ENCODE measurements around the gene DENND5A. TPM values are rescaled to one million over a fixed set of nuclear protein-coding genes. Genes with fewer than 3 reads are reported as not detected.

DENND5A gene
- total RNA-seq, 6 experiments from 2014 or later, result 14.4 to 38.7 (median 20.4) TPM

DNA sequence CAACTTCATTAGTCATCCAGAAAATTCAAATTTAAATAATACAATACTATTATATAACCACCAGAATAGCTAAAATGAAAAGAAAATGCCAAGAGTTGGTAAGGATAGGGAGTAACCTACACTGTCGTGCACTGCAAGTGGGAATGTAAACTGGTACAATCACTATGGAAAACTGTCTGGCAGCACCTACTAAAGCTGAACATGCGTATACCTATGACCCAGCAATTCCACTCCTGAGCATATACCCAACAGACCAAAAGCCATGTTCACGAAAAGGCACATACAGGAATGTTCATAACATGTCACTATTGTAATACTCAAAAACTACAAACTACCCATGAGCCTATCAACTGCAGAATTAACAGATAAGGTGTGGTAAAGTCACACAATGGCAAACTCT is 32.7 kb downstream of the DENND5A start:
- no peak for TF ChIP-seq POLR2A (IDR thresholded peaks at IDR 0.05)
- TF ChIP-seq, protein P1, sequence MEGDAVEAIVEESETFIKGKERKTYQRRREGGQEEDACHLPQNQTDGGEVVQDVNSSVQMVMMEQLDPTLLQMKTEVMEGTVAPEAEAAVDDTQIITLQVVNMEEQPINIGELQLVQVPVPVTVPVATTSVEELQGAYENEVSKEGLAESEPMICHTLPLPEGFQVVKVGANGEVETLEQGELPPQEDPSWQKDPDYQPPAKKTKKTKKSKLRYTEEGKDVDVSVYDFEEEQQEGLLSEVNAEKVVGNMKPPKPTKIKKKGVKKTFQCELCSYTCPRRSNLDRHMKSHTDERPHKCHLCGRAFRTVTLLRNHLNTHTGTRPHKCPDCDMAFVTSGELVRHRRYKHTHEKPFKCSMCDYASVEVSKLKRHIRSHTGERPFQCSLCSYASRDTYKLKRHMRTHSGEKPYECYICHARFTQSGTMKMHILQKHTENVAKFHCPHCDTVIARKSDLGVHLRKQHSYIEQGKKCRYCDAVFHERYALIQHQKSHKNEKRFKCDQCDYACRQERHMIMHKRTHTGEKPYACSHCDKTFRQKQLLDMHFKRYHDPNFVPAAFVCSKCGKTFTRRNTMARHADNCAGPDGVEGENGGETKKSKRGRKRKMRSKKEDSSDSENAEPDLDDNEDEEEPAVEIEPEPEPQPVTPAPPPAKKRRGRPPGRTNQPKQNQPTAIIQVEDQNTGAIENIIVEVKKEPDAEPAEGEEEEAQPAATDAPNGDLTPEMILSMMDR (IDR thresholded peaks at IDR 0.05), result no peak
- no peak overlapping the region for H3K27ac ChIP-seq

DNA sequence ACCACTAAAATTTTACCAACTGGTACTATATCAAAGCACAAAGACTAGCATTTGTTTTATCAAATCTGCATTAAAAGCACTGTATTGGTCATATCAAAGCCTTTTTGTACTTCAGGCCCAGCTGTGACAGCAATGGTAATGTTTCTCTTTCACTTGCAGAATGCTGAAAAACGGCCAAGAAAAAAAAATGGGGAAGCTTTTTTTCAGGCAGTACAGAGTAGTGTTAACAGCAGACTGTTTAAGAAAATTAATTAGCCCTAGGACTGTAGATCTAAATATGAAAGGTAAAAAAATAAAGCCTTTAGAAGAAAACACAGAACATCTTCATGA is 33.3 kb downstream of the DENND5A start:
- intact Hi-C loops (cut with DNase I), result no loop called here
- 0% methylated on average over 1 of the region's 1 CpG for WGBS (ENCODE audit: insufficient coverage, low coverage, low lambda C conversion rate, missing lambda C conversion rate)
- Histone ChIP-seq H3K36me3 (no peaks in the 10 kb centered on the region), H3K4me3 (peak overlapping the region in 2 of 3 donors; percentile 21 to 28), H3K4me1 (peaks cover 0 to 13% (median 10%) of the 10 kb centered on the region in 4 donors), H3K27ac (peak overlapping the region; percentile 35 to 52 (median 44)), H3K9me3 (no peaks in the 10 kb centered on the region), H3K27me3 (no peaks in the 10 kb centered on the region)
- TF ChIP-seq, protein P1 (IDR thresholded peaks at IDR 0.05), result no peak
- TF ChIP-seq POLR2A (IDR thresholded peaks at IDR 0.05), result no peak
- peak; percentile 73 to 90 (median 82) for ATAC-seq
- DNase-seq, result no peak

More for the DNA sequence above, 32.7 kb downstream of the DENND5A start:
- no peaks in the 10 kb centered on the region for H3K27me3 ChIP-seq
- ATAC-seq (peak in 1 of 4 donors; percentile 28), DNase-seq (no peak)
- peaks cover 0 to 13% (median 10%) of the 10 kb centered on the region in 4 donors for H3K4me1 ChIP-seq
- intact Hi-C loops (cut with DNase I), result no loop called here
- H3K9me3 ChIP-seq, result no peaks in the 10 kb centered on the region
- WGBS (ENCODE audit: insufficient coverage, low coverage, low lambda C conversion rate, missing lambda C conversion rate), result 72% methylated on average over 3 of the region's 3 CpGs
- H3K36me3 ChIP-seq, result no peaks in the 10 kb centered on the region
- no peak overlapping the region for H3K4me3 ChIP-seq

DNA sequence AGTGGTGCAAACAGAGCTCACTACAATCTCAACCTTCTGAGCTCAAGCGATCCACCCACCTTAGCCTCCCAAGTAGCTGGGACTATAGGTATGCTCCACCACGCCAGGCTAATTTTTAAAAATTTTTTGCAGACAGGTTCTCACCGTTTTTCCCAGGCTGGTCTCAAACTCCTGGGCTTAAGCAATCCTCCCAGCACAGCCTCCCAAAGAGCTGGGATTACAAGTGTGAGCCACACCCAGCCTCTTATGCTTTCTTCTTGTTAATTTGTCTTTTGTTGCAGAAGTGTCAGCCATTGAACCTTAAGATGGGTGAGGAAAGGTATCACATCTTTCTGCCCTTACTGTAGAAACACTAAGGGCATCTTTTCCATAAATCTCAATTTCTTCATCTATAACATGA is 34.9 kb downstream of the DENND5A start:
- 85% methylated on average over 3 of the region's 3 CpGs for WGBS (ENCODE audit: insufficient coverage, low coverage, low lambda C conversion rate, missing lambda C conversion rate)

DNA sequence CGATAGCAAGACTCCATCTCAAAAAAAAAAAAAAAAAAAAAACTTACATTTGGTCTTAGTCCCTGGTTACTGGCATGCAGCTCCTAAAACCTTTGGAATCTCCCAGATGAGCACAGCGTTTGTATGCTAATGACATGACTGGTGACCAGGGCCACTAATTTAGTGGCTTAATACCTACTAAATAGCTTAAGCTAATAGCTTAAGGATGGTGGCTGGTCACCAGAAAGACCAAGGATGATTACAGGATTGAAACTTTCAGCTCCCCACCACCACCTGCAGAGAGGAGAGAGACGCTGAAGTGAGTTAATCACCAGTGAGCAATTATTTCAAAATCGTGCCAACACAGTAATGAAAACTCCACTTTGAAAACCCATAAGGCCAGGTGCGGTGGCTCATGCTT is 37.1 kb downstream of the DENND5A start:
- H3K9me3 ChIP-seq, result no peaks in the 10 kb centered on the region
- ATAC-seq, result no peak
- intact Hi-C loops (cut with DNase I), result no loop called here
- H3K36me3 ChIP-seq, result no peaks in the 10 kb centered on the region
- H3K27ac ChIP-seq, result no peak overlapping the region
- H3K4me3 ChIP-seq, result no peak overlapping the region
- DNase-seq, result no peak
- no peaks in the 10 kb centered on the region for H3K27me3 ChIP-seq
- 71% methylated on average over 4 of the region's 5 CpGs for WGBS (ENCODE audit: insufficient coverage, low coverage, low lambda C conversion rate, missing lambda C conversion rate)
- no peak for TF ChIP-seq POLR2A (IDR thresholded peaks at IDR 0.05)
- TF ChIP-seq, protein P1 (IDR thresholded peaks at IDR 0.05), result no peak
- peaks cover 0 to 13% (median 10%) of the 10 kb centered on the region in 4 donors for H3K4me1 ChIP-seq

More for the DNA sequence above, 34.9 kb downstream of the DENND5A start:
- Histone ChIP-seq H3K4me1 (peaks cover 0 to 13% (median 10%) of the 10 kb centered on the region in 4 donors), H3K9me3 (no peaks in the 10 kb centered on the region), H3K27ac (no peak overlapping the region), H3K4me3 (no peak overlapping the region), H3K27me3 (no peaks in the 10 kb centered on the region), H3K36me3 (no peaks in the 10 kb centered on the region)
- intact Hi-C loops (cut with DNase I), result no loop called here
- ATAC-seq (no peak), DNase-seq (no peak)
- TF ChIP-seq, protein P1 (IDR thresholded peaks at IDR 0.05), result no peak
- TF ChIP-seq POLR2A (IDR thresholded peaks at IDR 0.05), result no peak

All from right lobe of liver (tissue), 6 donors.